GM23248 (cell line): ENCODE data around the gene ACIN1. TPM values are rescaled to one million over a fixed set of nuclear protein-coding genes. Genes with fewer than 3 reads are reported as not detected.

ENCODE experiments used
- DNase-seq: peaks from one replicate; pipeline ENCODE4 v3.0.0-alpha.2; 2015
- H2AFZ ChIP-seq: fragments of 200-600 bp; sonication (generic); 2 replicates; pipeline ENCODE4 v1.6.1; 2016; ENCODE audit warnings: antibody characterized with exemption
- H3F3A ChIP-seq: fragments of 200-600 bp; sonication (generic); 2 replicates; pipeline ENCODE4 v1.6.1; 2016; ENCODE audit warnings: mild to moderate bottlenecking, antibody characterized with exemption, mixed run types; ENCODE audit not compliant: insufficient read depth
- H3K27ac ChIP-seq: fragments of 200-600 bp; sonication (generic); 2 replicates; pipeline ENCODE4 v1.5.1; 2016; ENCODE audit warnings: mild to moderate bottlenecking
- H3K27me3 ChIP-seq: fragments of 200-600 bp; sonication (generic); replicated peaks from 2 replicates; pipeline ENCODE4 v1.6.1; 2016; ENCODE audit warnings: mild to moderate bottlenecking; ENCODE audit not compliant: insufficient read depth
- H3K36me3 ChIP-seq: fragments of 200-600 bp; sonication (generic); 2 replicates; pipeline ENCODE4 v1.6.1; 2016; ENCODE audit warnings: low read depth, mild to moderate bottlenecking
- H3K4me1 ChIP-seq: fragments of 200-600 bp; sonication (generic); 2 replicates; pipeline ENCODE4 v1.6.1; 2016; ENCODE audit warnings: mild to moderate bottlenecking; ENCODE audit not compliant: insufficient read depth
- H3K4me2 ChIP-seq: fragments of 200-600 bp; sonication (generic); one replicate; pipeline ENCODE4 v1.6.1; 2016; ENCODE audit warnings: mild to moderate bottlenecking; ENCODE audit not compliant: unreplicated experiment
- H3K4me3 ChIP-seq: fragments of 200-600 bp; sonication (generic); 2 replicates; pipeline ENCODE4 v1.5.1; 2016; ENCODE audit warnings: mild to moderate bottlenecking
- H3K79me2 ChIP-seq: fragments of 200-600 bp; sonication (generic); 2 replicates; pipeline ENCODE4 v1.6.1; 2016; ENCODE audit warnings: mild to moderate bottlenecking; ENCODE audit not compliant: insufficient read depth
- H3K9ac ChIP-seq: fragments of 200-600 bp; sonication (generic); 2 replicates; pipeline ENCODE4 v1.6.1; 2016; ENCODE audit warnings: mild to moderate bottlenecking
- H3K9me2 ChIP-seq: fragments of 200-600 bp; sonication (generic); 2 replicates; pipeline ENCODE4 v1.6.1; 2016; ENCODE audit warnings: mixed run types, mild to moderate bottlenecking, moderate library complexity; ENCODE audit not compliant: insufficient read depth
- H3K9me3 ChIP-seq: fragments of 200-600 bp; sonication (generic); one replicate; pipeline ENCODE4 v1.6.1; 2017; ENCODE audit warnings: low read depth
- H4K20me1 ChIP-seq: fragments of 200-600 bp; sonication (generic); 2 replicates; pipeline ENCODE4 v1.6.0; 2016; ENCODE audit not compliant: insufficient read depth
- EZH2 ChIP-seq: fragments of 200-600 bp; sonication (generic); IDR thresholded peaks from 2 replicates; pipeline ENCODE4 v1.6.1; 2018; ENCODE audit warnings: antibody characterized with exemption, mild to moderate bottlenecking; ENCODE audit not compliant: insufficient read depth, poor library complexity, severe bottlenecking
- EZH2phosphoT487 ChIP-seq: fragments of 200-600 bp; sonication (generic); IDR thresholded peaks from 2 replicates; pipeline ENCODE4 v1.6.1; 2018; ENCODE audit warnings: antibody characterized with exemption, moderate library complexity, mild to moderate bottlenecking, low read depth; ENCODE audit not compliant: insufficient read depth
- WGBS, 2 experiments: methylation state at CpG; one replicate each; pipeline ENCODE4 v1.1.6; 2015 to 2017; ENCODE audit warnings: low lambda C conversion rate in 2 of 2, low coverage in 1 of 2; ENCODE audit errors: missing lambda C conversion rate in 2 of 2; 5-methylcytosine and 5-hydroxymethylcytosine counted together
- in situ Hi-C: fragments of 300-500 bp; cut with MboI; formaldehyde crosslinking; loops from 2 replicates; pipeline ENCODE4 v1.15.0; 2020
- polyA plus RNA-seq: library from polyadenylated mRNA; unstranded; fragments of >200 nt; fragmentation: Nextera tagmentation; extraction: Ambion mirVana; gene quantifications from 2 replicates; pipeline ENCODE4 v1.2.1, GENCODE V29; 2016
- total RNA-seq: library from RNA; depleted of rRNA; stranded (reverse); fragments of >200 nt; shearing (Covaris generic); gene quantifications from 2 replicates; pipeline ENCODE4 v1.2.3, GENCODE V29; 2014

ACIN1 gene
- total and polyA plus RNA-seq, 2 experiments from 2014 or later: 35.5 to 63.7 TPM

DNA sequence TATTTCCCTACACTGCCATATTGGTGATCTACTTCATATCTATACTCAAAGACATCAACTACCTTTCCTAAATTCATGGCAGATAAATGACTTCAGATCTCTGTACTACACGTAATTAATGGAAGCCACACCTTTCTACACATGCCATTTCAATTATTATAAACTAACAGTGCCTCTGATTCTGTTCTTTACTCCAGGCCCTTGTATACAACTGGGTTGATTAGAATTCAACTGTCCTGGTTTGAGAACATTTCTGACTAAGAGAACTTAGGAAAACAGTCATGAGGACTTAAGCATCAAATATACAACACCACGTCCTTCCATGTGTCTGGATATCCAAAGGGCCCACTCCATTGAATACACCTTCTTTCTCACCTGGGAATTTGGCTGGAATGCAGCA lies 1.8 kb downstream of the ACIN1 start:
- TF ChIP-seq EZH2 (no peak), EZH2phosphoT487 (no peak)
- in situ Hi-C loops: no loop called here
- H3K27me3 ChIP-seq: no peaks in the 10 kb centered on the region
- peak overlapping the region; percentile 98 for H3K4me3 ChIP-seq
- no peak for DNase-seq
- H3K36me3 ChIP-seq: peaks cover 45% of the 10 kb centered on the region
- peaks cover 91% of the 10 kb centered on the region for H3K79me2 ChIP-seq
- no peak overlapping the region for H3K27ac ChIP-seq
- peaks cover 30% of the 10 kb centered on the region for H3K4me1 ChIP-seq
- H4K20me1 ChIP-seq: peaks cover 8% of the 10 kb centered on the region; the same call in 1 of the 2 replicates
- 49 to 51% methylated on average over 2 of the region's 2 CpGs for WGBS, 2 experiments
- peak overlapping the region; percentile 94 for H3K9ac ChIP-seq
- H3K9me2 ChIP-seq: no peaks in the 10 kb centered on the region
- no peak overlapping the region for H2AFZ ChIP-seq
- peak overlapping the region; percentile 98 for H3K4me2 ChIP-seq
- H3K9me3 ChIP-seq: no peaks in the 10 kb centered on the region
- peaks cover 25% of the 10 kb centered on the region for H3F3A ChIP-seq

DNA sequence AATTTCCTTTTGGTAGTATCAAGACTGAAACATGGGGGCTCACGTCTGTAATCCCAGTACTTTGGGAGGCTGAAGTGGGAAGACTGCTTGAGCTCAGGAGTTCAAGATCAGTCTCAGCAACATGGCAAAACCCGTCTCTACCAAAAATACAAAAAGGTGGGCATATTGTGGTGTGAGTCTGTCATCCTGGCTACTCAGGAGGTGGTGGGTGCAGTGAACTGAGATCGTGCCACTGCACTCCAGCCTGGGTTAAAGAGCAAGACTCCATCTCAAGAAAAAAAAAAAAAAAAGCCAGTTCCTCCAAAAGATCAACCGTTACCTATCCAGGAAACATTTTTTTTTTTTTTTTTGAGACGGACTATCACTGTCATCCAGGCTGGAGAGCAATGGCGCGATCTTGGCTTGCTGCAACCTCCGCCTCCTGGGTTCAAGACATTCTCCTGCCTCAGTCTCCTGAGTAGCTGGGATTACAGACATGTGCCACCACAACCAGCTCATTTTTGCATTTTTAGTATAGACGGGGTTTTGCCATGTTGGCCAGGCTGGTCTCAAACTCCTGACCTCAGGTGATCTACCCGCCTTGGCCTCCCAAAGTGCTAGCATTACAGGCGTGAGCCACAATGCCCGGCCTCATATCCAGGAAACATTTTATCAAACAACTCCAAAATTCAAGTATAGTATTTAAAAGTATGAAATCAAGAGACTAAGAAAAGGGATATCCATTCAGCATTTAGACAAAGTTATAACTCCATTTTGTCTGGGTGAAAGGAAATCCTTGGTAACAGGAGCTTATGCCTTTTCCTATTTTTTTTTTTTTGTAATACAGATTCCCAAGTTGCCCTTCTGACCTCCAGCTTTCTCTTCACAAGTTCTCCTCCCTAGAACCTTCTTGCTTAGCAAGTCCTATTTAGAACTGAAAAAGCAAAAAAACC lies 3.4 kb downstream of the ACIN1 start:
- no peak overlapping the region for H3K9ac ChIP-seq
- H3K27ac ChIP-seq: no peak overlapping the region
- no peak overlapping the region for H3K4me2 ChIP-seq
- no peaks in the 10 kb centered on the region for H4K20me1 ChIP-seq
- in situ Hi-C loops: no loop called here
- H3K36me3 ChIP-seq: peaks cover 50% of the 10 kb centered on the region
- DNase-seq: no peak
- H3K4me1 ChIP-seq: peaks cover 18% of the 10 kb centered on the region
- no peaks in the 10 kb centered on the region for H3K9me3 ChIP-seq
- no peak overlapping the region for H3K4me3 ChIP-seq
- H3K27me3 ChIP-seq: no peaks in the 10 kb centered on the region
- H3F3A ChIP-seq: peaks cover 40% of the 10 kb centered on the region
- H3K9me2 ChIP-seq: no peaks in the 10 kb centered on the region
- no peak for TF ChIP-seq EZH2phosphoT487
- TF ChIP-seq EZH2: no peak
- H3K79me2 ChIP-seq: peaks cover 91% of the 10 kb centered on the region
- no peak overlapping the region for H2AFZ ChIP-seq
- WGBS, 2 experiments: 85 to 90% methylated on average over 11 to 12 of the region's 12 CpGs

DNA sequence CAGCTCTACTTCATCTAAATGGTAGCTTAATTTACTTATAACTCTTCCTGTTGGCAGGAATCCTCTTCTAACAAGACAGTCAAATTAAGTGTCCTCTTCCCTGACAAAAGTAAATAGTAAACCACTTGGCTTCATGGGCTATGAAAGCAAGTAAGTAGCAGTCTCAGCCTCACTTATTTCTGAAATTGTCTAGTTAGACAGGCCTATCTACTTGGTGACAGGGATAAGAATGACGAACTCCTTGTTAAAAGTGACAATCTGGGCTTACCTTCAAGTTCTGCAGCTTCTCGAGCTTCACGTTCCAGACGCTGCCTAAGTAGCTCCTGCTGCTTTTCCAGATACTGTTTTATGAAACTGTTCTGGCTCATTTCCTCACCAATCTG lies 4.7 kb downstream of the ACIN1 start:
- Histone ChIP-seq H3K27me3 (no peaks in the 10 kb centered on the region), H4K20me1 (0 out of 2 replicates have a peak, but pooled peaks cover 3% of the 10 kb centered on the region), H3K27ac (no peak overlapping the region), H3K79me2 (peaks cover 90% of the 10 kb centered on the region), H3K9me3 (no peaks in the 10 kb centered on the region), H3K9ac (no peak overlapping the region), H2AFZ (no peak overlapping the region), H3K4me1 (peaks cover 28% of the 10 kb centered on the region), H3F3A (peaks cover 46% of the 10 kb centered on the region), H3K36me3 (peaks cover 60% of the 10 kb centered on the region), H3K4me3 (no peak overlapping the region), H3K9me2 (no peaks in the 10 kb centered on the region), H3K4me2 (no peak overlapping the region)
- in situ Hi-C loops: no loop called here
- TF ChIP-seq EZH2 (no peak), EZH2phosphoT487 (no peak)
- WGBS, 2 experiments: 66 to 74% methylated on average over 4 of the region's 4 CpGs
- DNase-seq: no peak

DNA sequence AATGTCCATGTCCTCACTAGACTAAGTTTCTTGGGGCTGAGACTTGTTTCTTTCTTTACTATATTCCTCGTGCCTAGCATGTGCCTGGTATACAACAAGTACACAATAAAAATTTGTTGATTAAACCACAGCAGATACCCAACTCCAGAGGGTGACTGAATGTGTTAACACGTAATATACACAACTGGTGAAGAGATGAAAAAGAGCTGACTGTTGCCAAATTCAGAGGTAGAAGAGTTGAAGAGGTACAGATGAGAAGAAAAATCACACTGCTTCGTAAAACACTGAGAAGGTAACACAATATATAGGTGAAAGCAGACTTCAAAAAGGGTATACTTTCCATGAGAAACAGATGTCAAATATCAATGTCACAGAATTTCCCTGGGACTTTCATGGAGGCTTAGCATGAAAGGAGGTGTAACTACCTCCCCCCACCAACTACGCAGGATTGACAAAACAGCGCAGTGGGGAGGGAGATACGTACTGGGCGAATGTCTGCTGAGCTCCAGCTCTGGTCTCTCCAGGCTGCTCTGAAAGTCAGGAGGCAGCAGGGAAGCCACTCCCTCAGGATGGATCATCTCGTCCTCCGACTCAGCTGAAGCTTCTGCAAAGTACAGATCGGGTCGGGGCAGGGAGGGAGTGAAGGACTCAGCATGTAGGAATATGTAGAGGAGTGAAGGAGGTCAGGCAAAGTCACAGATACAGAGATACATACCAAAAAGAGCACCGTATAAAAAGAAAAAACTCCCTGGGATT lies 5.3 kb downstream of the ACIN1 start:
- TF ChIP-seq EZH2: no peak
- TF ChIP-seq EZH2phosphoT487: no peak
- H4K20me1 ChIP-seq: 0 out of 2 replicates have a peak, but pooled peaks cover 3% of the 10 kb centered on the region
- no peaks in the 10 kb centered on the region for H3K9me3 ChIP-seq
- DNase-seq: no peak
- no peaks in the 10 kb centered on the region for H3K27me3 ChIP-seq
- peaks cover 52% of the 10 kb centered on the region for H3F3A ChIP-seq
- no peak overlapping the region for H3K27ac ChIP-seq
- H3K36me3 ChIP-seq: peaks cover 65% of the 10 kb centered on the region
- peaks cover 33% of the 10 kb centered on the region for H3K4me1 ChIP-seq
- no peak overlapping the region for H2AFZ ChIP-seq
- 90 to 93% methylated on average over 12 of the region's 12 CpGs for WGBS, 2 experiments
- in situ Hi-C loops: no loop called here
- no peak overlapping the region for H3K9ac ChIP-seq
- H3K9me2 ChIP-seq: no peaks in the 10 kb centered on the region
- H3K4me2 ChIP-seq: no peak overlapping the region
- peaks cover 92% of the 10 kb centered on the region for H3K79me2 ChIP-seq
- H3K4me3 ChIP-seq: no peak overlapping the region
